ENCODE data around the gene PYDC1.
"Not testable (repeated sequence)": the region's sequence is repeated elsewhere in the genome, so short reads cannot be mapped to it uniquely, and the experiment has no call there.

Gene PYDC1

DNA sequence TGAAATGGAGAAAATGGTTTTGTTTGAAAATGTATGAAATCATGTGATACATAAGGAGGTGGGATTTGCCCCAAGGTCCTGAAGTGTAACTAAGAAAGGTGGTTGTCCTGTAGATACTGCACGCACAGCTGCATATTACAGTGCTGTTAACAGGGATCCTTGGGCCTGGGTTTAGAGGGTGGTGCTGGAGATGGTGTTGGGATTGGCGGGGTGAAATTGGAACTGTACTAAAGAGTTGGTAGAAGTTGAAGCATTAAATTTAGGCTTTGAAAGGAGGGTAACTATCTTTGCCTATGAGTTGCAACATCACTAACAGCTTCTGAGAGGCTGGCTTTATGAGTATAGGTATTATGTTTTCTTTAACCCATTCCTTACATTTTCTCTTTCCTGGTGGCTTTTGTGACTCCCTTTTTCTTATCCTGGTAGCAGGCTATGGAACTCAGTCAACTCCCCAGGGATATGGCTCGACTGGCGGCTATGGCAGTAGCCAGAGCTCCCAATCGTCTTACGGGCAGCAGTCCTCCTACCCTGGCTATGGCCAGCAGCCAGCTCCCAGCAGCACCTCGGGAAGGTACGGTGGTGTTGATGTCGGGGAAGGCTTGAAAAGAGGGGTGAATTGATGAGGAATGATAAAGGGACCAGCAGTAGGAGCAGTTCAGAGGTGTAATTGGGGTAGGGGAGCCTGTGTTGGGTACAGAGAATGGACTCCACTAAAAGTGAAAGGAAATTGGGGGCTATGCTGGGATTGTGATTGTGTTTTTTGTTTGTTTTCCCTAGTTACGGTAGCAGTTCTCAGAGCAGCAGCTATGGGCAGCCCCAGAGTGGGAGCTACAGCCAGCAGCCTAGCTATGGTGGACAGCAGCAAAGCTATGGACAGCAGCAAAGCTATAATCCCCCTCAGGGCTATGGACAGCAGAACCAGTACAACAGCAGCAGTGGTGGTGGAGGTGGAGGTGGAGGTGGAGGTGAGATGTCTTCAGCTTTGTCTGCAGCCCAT is 33.2 kb downstream of the PYDC1 start:
- FAIRE-seq = no peak
- DNase-seq (ENCODE audit: insufficient read length, low spot score) = no peak

DNA sequence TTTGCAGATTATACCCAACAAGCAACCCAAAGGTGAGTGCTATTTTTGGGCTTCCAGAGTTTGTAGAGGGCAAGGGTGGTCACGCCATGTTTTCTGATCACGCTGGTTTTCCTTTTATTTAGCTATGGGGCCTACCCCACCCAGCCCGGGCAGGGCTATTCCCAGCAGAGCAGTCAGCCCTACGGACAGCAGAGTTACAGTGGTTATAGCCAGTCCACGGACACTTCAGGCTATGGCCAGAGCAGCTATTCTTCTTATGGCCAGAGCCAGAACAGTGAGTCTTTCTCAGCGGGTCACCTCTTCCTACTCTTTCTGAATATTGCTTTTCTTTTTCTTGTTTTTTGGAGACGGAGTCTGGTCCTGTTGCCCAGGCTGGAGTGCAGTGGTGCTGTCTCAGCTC is 34.5 kb downstream of the PYDC1 start:
- DNase-seq (ENCODE audit: insufficient read length, low spot score) (no peak), FAIRE-seq (no peak)

DNA sequence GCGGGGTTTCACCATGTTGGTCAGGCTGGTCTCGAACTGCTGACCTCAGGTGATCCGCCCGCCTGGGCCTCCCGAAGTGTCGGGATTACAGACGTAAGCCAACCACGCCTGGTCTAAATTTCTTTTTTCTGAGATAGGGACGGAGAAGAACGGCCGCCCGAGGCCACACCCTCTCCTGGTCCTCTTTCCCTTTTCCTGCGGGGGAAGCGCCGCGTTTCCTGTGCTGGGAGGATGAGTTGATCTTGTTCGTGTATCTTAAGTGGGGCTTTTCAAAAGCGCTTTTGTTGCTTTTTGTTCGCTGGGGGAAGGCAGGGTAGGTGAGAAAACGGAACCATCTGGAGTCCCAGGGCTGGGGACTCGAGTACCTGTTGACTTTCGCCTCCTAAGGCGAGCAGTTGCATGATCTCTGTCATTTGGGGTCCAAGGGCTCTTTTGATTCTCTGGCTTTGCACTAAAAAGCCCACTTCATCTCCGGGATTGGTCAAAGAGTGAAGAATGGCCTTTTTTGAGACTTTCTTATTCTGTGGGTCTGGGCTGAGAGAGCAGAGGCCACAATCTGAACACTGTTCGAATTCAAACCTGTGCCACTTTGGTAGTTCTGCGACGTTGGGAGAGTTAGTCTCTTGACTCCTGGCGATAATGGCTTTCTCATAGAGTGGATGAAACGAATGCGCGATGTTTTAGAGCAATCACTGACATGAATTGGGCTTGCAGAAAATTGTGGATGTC is 35.7 kb downstream of the PYDC1 start:
- DNase-seq (ENCODE audit: insufficient read length, low spot score) (no peak), FAIRE-seq (no peak)

DNA sequence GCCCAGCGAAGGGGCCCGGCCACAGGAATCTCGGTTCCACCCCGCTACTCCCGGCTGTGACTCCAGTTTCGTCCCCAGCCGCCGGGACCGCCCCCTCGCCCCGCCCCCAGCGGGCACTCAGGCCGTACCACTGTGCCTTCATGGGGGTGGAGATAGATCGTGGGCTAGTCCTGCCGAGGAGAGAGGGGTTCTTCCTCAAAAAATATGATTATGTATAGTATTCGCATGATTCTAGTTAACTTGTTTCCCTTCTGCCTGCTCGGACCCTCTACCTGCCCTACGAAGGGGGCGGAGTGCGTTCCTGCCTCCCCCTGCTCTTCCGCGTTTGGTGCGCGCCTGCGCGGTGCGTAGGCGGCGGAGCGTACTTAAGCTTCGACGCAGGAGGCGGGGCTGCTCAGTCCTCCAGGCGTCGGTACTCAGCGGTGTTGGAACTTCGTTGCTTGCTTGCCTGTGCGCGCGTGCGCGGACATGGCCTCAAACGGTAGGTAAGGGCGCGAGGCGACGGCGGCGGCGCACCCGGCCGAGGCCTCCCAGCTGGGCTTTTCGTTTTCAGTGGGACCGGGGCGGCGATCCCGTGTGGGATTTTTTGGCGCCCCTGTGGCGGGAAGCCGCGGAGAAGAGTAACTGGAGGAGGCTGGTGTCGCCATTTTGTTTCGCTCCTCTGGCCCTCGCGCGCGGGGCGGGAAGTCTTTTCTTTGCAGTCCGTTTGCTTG is 37.0 kb downstream of the PYDC1 start, which contains the start of gene FUS:
FUS (plus strand) TSS at position 393 of the 713 bp plus-strand sequence; CDS start at position 469, 76 bp downstream.
- FAIRE-seq = peak; percentile 84
- DNase-seq (ENCODE audit: insufficient read length, low spot score) = peak; percentile 80

DNA sequence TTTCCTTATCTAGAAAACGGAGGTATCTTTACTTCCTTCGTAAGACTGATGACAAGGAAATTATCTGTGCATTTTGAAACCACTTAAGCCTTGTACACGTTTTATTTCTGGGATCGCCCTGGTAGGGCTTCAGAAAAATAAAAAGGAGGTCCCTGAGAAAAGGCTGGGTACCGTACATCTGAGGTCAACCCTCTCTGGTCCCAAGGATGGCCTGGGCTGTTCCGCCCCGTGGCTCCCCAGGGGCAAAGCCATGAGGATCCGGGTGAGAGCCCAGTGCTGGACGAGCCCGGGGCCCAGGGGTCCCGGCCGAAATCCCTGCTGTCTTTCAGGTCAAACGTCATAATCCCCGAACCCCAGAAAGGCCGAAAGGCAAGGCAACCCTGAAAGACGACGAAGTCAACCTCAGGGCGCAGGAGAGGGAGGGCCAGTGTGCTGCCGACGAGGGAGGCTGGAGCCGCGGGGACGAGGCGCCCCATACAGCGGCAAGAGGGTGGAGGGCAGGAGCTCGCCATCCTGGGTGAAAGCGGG is 37.7 kb downstream of the PYDC1 start:
- FAIRE-seq (no peak), DNase-seq (ENCODE audit: insufficient read length, low spot score) (no peak)

DNA sequence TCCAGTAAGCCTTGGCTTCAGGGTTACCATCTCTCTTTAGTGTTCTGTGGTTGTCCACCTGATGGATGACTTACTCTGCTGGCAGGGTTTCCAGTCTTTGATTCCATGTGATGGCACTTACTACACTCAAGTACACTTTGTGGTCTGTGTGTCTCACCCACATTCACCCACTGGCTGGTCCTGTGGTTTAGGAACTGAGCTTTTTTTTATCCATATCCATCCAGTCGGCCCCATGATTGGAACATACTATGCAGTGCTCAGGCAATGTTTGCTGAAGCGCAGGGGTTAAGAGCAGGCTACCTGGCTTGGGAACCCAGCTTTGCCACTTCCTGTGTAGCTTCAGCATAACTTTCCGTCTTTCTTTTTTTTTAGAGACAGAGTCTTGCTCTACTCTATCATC is 39.8 kb downstream of the PYDC1 start:
- no peak for DNase-seq (ENCODE audit: insufficient read length, low spot score)
- no peak for FAIRE-seq

DNA sequence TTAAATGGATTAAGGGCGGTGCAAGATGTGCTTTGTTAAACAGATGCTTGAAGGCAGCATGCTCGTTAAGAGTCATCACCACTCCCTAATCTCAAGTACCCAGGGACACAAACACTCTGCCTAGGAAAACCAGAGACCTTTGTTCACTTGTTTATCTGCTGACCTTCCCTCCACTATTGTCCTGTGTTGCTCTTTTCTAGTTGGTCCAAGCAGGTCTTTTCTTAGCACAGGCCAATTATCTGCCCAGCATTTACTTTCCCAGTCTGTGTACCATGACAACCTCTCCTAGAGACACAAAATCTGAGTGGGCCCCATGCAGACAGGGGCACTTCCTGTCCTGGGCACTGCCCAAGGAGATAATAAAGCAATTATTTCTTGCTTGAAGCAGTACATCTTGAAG is 46.9 kb downstream of the PYDC1 start:
- not testable (repeated sequence) for DNase-seq (ENCODE audit: insufficient read length, low spot score); FAIRE-seq

DNA sequence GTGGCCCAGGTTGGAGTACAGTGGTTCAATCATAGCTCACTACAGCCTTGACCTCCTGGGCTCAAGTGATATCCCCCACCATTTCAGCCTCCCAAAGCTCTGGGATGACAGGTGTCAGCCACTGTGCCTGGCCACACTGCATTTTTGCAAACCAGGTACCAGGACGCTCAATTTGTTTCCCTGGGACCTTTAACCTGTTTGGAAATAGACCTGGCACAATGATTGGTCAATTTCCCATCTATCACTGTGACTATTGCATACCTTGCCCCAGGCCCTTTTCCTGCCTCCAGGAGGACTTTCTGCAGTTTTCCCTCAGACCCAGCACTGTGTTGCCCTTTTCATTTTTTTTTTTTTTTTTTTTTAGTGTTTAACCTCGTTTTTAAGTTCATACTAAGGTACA is 48.1 kb downstream of the PYDC1 start:
- DNase-seq (ENCODE audit: insufficient read length, low spot score) = no peak
- no peak for FAIRE-seq

DNA sequence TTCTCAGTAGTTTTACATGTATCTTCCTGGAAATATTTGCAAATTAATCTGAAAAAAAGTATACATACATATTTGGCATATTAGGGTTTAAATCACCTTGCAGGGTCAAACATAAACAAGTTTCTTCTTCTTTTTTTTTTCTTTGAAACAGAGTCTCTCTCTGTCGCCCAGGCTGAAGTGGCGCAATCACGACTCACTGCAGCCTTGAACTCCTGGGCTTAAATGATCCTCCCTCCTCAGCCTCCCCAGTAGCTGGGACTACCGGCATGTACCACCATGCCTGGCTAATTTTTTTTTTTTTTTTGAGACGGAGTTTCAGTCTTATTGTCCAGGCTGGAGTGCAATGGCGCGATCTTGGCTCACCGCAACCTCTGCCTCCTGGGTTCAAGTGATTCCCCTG is 49.6 kb downstream of the PYDC1 start:
- DNase-seq (ENCODE audit: insufficient read length, low spot score) (no peak), FAIRE-seq (no peak)

All from GM19239 (cell line).